GM11168 (cell line): ENCODE data around the gene MRPL23.

Source experiments
- in situ Hi-C: fragments of 300-500 bp; cut with MboI; formaldehyde crosslinking; loops from one replicate; pipeline ENCODE4 v1.12.0; 2022; ENCODE audit warnings: low sequenced_read_pairs; ENCODE audit not compliant: unreplicated experiment

The MRPL23 gene

DNA sequence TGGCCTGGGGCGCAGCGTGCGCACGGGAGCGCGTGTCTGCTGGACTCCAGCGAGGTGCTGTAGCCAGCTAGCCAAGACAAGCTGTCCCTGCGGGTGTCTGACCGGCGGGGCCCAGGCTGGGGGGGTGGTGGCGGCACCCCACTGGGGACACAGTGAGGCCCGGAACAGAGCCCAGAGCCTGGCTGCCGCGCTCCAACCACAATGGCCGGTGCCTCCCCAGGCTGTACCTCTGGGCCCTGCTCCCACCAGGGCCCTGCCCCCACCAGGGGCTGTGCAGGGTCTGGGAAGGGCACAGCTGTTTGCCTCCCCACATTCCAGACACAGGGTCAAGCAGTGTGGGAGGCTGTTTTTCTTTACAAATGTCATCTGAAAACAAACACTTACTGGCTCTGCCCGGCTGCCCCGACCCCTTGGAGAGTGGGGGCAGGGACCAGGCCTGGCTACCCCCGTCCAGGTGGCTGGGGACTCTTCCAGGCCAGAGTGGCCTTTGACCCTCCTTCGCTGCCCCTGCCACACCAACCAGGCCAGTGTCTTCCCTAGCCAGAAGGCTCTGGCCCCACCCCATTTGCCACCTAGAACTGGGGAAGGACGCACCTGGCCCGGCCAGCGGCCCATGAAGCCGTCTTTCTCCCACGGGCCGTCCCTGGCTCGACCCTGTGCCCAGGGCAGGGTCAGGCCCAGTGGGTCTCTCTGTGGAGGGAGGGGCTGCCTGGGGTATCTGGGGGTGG lies 35.9 kb downstream of the MRPL23 start:
- in situ Hi-C loops, result no loop called here

GRCh38 chr11:1983601-1983961 lies 36.4 kb downstream of the MRPL23 start:
- in situ Hi-C loops, result no loop called here

DNA sequence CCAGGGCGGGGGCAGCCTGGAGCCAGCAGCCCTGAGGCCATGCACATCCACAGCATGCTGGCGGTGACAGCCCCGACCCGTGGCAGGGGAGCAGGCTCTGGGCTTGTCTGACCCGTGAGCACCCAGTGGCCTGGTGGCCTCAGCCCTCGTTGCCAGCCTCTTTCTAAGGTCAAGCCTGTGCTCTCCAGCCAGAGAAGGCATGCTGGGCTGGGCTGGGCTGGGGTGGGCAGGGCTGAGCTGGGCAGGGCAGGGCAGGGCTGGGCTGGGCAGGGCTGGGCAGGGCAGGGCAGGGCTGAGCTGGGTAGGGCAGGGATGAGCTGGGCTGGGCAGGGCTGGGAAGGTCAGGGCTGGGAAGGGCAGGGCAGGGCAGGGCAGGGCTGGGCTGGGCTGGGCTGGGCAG lies 39.9 kb downstream of the MRPL23 start:
- in situ Hi-C loops, result no loop called here

DNA sequence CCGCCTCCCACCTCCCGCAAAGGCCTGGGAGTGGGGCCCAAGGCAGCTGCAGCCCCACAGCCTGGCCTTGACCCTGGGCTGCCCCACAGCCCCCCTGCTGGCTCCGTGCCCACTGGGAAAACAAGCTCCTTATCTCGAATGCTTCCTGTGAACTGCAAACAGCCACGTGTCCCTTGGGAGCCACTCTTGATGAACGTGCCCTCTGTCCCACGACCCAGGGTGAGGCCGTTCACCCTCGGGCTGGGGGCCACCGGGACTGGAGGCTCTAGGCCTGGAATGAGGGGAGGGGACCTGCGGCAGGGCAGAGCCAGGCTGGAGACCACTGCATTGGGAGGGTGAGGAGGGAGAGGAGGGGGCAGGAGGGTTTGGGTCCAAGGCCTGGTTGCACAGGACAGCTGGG lies 41.0 kb downstream of the MRPL23 start:
- in situ Hi-C loops, result no loop called here

DNA sequence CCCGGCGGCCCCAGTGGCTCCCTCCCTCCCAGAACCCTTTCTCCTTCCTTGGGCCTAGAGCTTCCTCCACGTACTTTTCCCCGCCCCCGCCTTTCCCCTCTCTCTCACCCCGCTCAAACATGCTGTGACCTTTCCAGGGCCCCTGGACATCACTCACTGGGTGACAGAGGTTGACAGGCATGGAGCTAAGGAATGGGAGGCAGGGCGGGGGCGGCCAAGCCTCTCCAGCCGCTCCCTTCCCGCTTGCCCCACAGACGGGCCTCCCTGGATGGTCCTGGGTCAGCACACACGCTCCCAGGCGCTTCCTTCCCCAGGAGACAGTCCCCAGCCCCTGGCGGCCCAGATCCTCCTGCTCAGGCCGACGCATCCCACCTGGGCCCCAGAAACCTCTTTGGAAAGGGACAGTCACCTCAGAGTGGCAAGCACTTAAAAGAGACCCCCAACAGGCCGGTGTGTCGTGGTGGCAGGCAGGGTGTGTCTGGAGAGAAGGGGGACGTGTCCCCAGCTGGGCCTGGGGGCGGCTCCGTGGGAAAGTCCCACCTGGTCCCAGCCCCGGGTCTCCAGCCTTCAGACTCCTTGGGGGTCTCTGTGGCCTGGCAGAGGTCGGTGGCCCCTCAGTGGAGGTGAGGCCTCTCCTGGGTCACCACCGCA lies 41.7 kb downstream of the MRPL23 start:
- in situ Hi-C loops, result no loop called here

GRCh38 chr11:1989953-1990352 lies 42.8 kb downstream of the MRPL23 start:
- in situ Hi-C loops, result no loop called here

- in situ Hi-C loops, result no loop called here
Measured at GRCh38 chr11:1990872-1991578, 43.9 kb downstream of the MRPL23 start.

DNA sequence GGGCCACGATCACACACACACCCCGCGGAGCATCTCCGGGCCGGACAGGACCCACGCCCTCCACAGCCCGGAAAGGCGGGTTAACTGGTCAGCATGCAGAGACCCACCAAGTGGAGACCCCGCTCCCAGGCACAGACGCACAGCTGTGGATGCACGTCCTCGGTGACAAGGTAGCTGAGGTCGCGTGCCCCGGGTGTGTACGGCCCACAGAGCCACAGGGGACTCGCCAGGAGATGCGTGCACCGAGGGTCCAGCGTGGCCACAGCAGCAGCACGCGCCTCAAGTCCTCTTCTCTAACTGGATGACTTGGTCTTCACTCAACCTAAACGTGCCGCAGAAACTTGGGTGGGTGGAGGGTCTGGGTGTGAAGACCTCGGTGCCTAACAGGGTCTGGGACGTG lies 45.0 kb downstream of the MRPL23 start:
- in situ Hi-C loops, result no loop called here

GRCh38 chr11:1994121-1994520 lies 47.0 kb downstream of the MRPL23 start:
- in situ Hi-C loops, result no loop called here

- in situ Hi-C loops, result no loop called here
Measured at GRCh38 chr11:1997755-1998154, 50.6 kb downstream of the MRPL23 start, which contains the start of gene H19. Gene H19 (minus strand): TSS chr11:1997842.

- in situ Hi-C loops, result no loop called here
Measured at GRCh38 chr11:1998290-1998689, 51.2 kb downstream of the MRPL23 start.

DNA sequence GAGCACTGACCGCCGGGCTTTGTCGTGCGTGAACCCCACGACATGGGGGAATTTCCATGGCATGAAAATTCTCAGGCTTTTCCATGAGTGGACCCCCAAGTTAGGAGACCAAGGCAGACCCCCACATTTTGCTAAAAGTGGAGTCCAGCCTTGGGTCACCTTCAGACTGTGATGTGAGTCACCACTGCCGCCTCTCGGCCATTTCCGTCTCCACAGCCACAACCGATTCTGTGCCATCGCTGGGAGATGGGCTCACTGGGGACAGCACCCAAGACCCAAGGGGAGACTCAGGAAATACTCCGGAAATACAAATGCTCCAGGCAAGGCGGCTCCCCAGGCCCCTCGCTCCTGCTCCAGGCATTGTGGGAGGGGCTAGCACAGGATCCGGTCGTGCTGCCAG lies 51.7 kb downstream of the MRPL23 start:
- in situ Hi-C loops, result no loop called here

- in situ Hi-C loops, result no loop called here
Measured at GRCh38 chr11:2002042-2002776, 55.1 kb downstream of the MRPL23 start.

DNA sequence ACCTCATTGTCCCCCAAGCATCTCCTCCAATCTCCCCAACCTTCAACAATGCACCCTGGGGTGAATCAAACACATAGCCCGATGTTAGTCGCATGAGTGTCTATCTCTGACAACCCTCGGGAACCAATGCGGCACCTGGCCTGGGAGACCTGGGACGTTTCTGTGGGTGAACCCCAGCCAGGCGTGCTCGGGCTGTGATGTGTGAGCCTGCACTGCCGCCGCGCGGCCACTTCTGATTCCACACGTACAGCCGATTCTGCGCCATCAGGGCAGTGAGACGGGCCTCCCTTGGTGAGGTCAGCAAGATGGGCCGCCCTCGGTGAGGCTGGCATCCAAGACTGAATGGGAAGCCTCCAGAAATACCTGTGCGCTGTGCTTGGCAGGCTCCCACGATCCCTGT lies 55.7 kb downstream of the MRPL23 start:
- in situ Hi-C loops, result no loop called here

GRCh38 chr11:2004466-2004865 lies 57.3 kb downstream of the MRPL23 start:
- in situ Hi-C loops, result no loop called here
